H1 (cell line): ENCODE data around the gene PKP3. TPM values are rescaled to one million over a fixed set of nuclear protein-coding genes. Genes with fewer than 3 reads are reported as not detected.

Experiments
- CTCF ChIA-PET: fragments of 300-600 bp; sonication (Branson Sonifier 250); formaldehyde crosslinking; loops from one replicate; lab custom pipeline; 2021; ENCODE audit not compliant: partially characterized antibody; lab: Charles Lee
- POLR2A ChIA-PET: fragments of 300-600 bp; sonication (Branson Sonifier 250); formaldehyde crosslinking; loops from one replicate; lab custom pipeline; 2021; ENCODE audit warnings: inconsistent platforms; ENCODE audit not compliant: partially characterized antibody; lab: Charles Lee
- DNase-seq, 2 experiments: peaks; one replicate each; pipeline versions ENCODE4 v3.0.0 to v3.0.0-alpha.2; 2010 to 2022; ENCODE audit warnings: low spot score in 2 of 2, low read depth in 1 of 2, mixed read lengths in 1 of 2
- FAIRE-seq: peaks from 2 replicates; lab custom pipeline; 2011; peaks lifted over from hg19 to GRCh38; lab: Jason Lieb, UNC
- H2AFZ ChIP-seq: 2 replicates; pipeline ENCODE4 v1.8.1; 2012; ENCODE audit warnings: low read length, inconsistent platforms
- H2AK5ac ChIP-seq: 2 replicates; pipeline ENCODE4 v1.6.1; 2013; ENCODE audit warnings: low read depth, low read length
- H2BK120ac ChIP-seq: replicated peaks from 2 replicates; pipeline ENCODE3; 2013; ENCODE audit warnings: low read depth, low read length, inconsistent platforms
- H2BK12ac ChIP-seq: 2 replicates; pipeline ENCODE4 v1.6.1; 2013; ENCODE audit warnings: low read depth, low read length
- H2BK15ac ChIP-seq: 2 replicates; pipeline ENCODE4 v1.6.1; 2013; ENCODE audit warnings: low read length
- H2BK20ac ChIP-seq: 2 replicates; pipeline ENCODE4 v1.6.1; 2013; ENCODE audit warnings: low read length
- H2BK5ac ChIP-seq: 2 replicates; pipeline ENCODE4 v1.6.1; 2013; ENCODE audit warnings: low read depth, low read length
- H3K14ac ChIP-seq: 2 replicates; pipeline ENCODE4 v1.6.1; 2013; ENCODE audit warnings: inconsistent platforms; ENCODE audit not compliant: insufficient read length
- H3K18ac ChIP-seq: 2 replicates; pipeline ENCODE4 v1.6.1; 2013; ENCODE audit warnings: low read length; ENCODE audit errors: extremely low read depth
- H3K23ac ChIP-seq: 2 replicates; pipeline ENCODE4 v1.6.1; 2013; ENCODE audit warnings: inconsistent platforms; ENCODE audit not compliant: insufficient read length
- H3K23me2 ChIP-seq: 2 replicates; pipeline ENCODE4 v1.6.1; 2013; ENCODE audit warnings: low read depth, low read length
- H3K27ac ChIP-seq: 2 replicates; pipeline ENCODE4 v1.6.1; 2011; ENCODE audit warnings: low read depth, low read length, inconsistent platforms
- H3K27me3 ChIP-seq, 4 experiments: replicated peaks in 1 of 4; 1 replicate in 1 of 4; 2 replicates in 3 of 4; pipeline versions ENCODE4 v1.6.1 to v1.8.1; 2011 to 2013; ENCODE audit warnings: low read length in 3 of 4, mild to moderate bottlenecking in 3 of 4, inconsistent platforms in 2 of 4, mixed read lengths in 2 of 4, moderate library complexity in 1 of 4; ENCODE audit not compliant: control insufficient read depth in 3 of 4, insufficient read depth in 3 of 4; ENCODE audit errors: extremely low read depth in 1 of 4
- H3K36me3 ChIP-seq, 4 experiments: 2 replicates each; pipeline versions ENCODE4 v1.6.1 to v1.8.1; 2011 to 2013; ENCODE audit warnings: mild to moderate bottlenecking in 4 of 4, low read length in 3 of 4, moderate library complexity in 2 of 4, control low read depth in 1 of 4, inconsistent platforms in 1 of 4; ENCODE audit not compliant: insufficient read depth in 4 of 4, control insufficient read depth in 2 of 4
- H3K4ac ChIP-seq: replicated peaks from 2 replicates; pipeline ENCODE3; 2013; ENCODE audit warnings: low read length, low read depth, mixed read lengths, inconsistent platforms; ENCODE audit not compliant: insufficient read length
- H3K4me1 ChIP-seq, 4 experiments: replicated peaks in 1 of 4; 1 replicate in 1 of 4; 2 replicates in 3 of 4; pipeline versions ENCODE4 v1.6.1 to v1.8.1; 2011 to 2013; ENCODE audit warnings: low read length in 3 of 4, inconsistent platforms in 2 of 4, mixed read lengths in 1 of 4; ENCODE audit not compliant: insufficient read depth in 4 of 4, control insufficient read depth in 3 of 4
- H3K4me2 ChIP-seq, 2 experiments: 2 replicates each; pipeline versions ENCODE4 v1.6.1 to v1.8.1; 2011 to 2013; ENCODE audit warnings: low read depth in 2 of 2, low read length in 2 of 2, control low read depth in 1 of 2, inconsistent platforms in 1 of 2, mild to moderate bottlenecking in 1 of 2; ENCODE audit not compliant: insufficient read depth in 1 of 2
- H3K4me3 ChIP-seq, 4 experiments: fragments of 200-600, 300-600 bp in 1 of 4; sonication (generic), shearing (Covaris generic), sonication (Bioruptor Twin) in 1 of 4; 2 replicates each; pipeline versions ENCODE4 v1.5.1 to v1.8.1; 2011 to 2016; ENCODE audit warnings: low read length in 4 of 4, low read depth in 3 of 4, control low read depth in 2 of 4, inconsistent platforms in 2 of 4, mild to moderate bottlenecking in 2 of 4, mixed read lengths in 1 of 4, moderate library complexity in 1 of 4; ENCODE audit not compliant: insufficient read depth in 2 of 4; ENCODE audit errors: extremely low read depth in 1 of 4
- H3K56ac ChIP-seq: replicated peaks from 2 replicates; pipeline ENCODE3; 2013; ENCODE audit warnings: low read depth, mild to moderate bottlenecking, mixed read lengths, low read length, inconsistent platforms; ENCODE audit not compliant: insufficient read length
- H3K79me1 ChIP-seq: 2 replicates; pipeline ENCODE4 v1.6.1; 2013; ENCODE audit warnings: low read depth, low read length, control low read depth
- H3K79me2 ChIP-seq, 2 experiments: 2 replicates each; pipeline versions ENCODE4 v1.6.1 to v1.8.1; 2012 to 2013; ENCODE audit warnings: low read length in 2 of 2, mild to moderate bottlenecking in 2 of 2, inconsistent platforms in 1 of 2; ENCODE audit not compliant: insufficient read depth in 2 of 2, control insufficient read depth in 1 of 2
- H3K9ac ChIP-seq, 4 experiments: replicated peaks in 1 of 4; 1 replicate in 1 of 4; 2 replicates in 3 of 4; pipeline versions ENCODE4 v1.6.1 to v1.8.1; 2011 to 2013; ENCODE audit warnings: low read depth in 3 of 4, low read length in 3 of 4, control low read depth in 2 of 4, mild to moderate bottlenecking in 2 of 4, moderate library complexity in 2 of 4, inconsistent platforms in 1 of 4; ENCODE audit errors: extremely low read depth in 1 of 4
- H3K9me3 ChIP-seq, 2 experiments: 2 replicates each; pipeline versions ENCODE4 v1.6.1 to v1.8.1; 2012 to 2013; ENCODE audit warnings: mild to moderate bottlenecking in 2 of 2, moderate library complexity in 2 of 2, control low read depth in 1 of 2, inconsistent platforms in 1 of 2, low read depth in 1 of 2, low read length in 1 of 2, mixed read lengths in 1 of 2; ENCODE audit not compliant: insufficient read depth in 2 of 2
- H4K20me1 ChIP-seq, 2 experiments: replicated peaks in 1 of 2; 2 replicates each; pipeline versions ENCODE3 to v1.8.1; 2011 to 2013; ENCODE audit warnings: inconsistent platforms in 2 of 2, low read length in 2 of 2, mild to moderate bottlenecking in 1 of 2; ENCODE audit not compliant: insufficient read depth in 2 of 2, control insufficient read depth in 1 of 2
- H4K5ac ChIP-seq: 2 replicates; pipeline ENCODE4 v1.6.1; 2013; ENCODE audit warnings: low read length, low read depth, mixed read lengths, inconsistent platforms; ENCODE audit not compliant: insufficient read length
- H4K8ac ChIP-seq: 2 replicates; pipeline ENCODE4 v1.8.0; 2013; ENCODE audit warnings: mild to moderate bottlenecking, moderate library complexity, low read length, inconsistent platforms; ENCODE audit not compliant: insufficient read depth; ENCODE audit errors: extremely low read depth
- H4K91ac ChIP-seq: replicated peaks from 2 replicates; pipeline ENCODE3; 2013; ENCODE audit warnings: low read length, mixed read lengths, inconsistent platforms; ENCODE audit not compliant: insufficient read length
- JUN ChIP-seq: IDR thresholded peaks from 2 replicates; pipeline ENCODE4 v1.6.1; 2011; ENCODE audit warnings: low read depth, mild to moderate bottlenecking, improper control_type of control experiment, low read length
- KDM5A ChIP-seq: fragments of 200-600 bp; IDR thresholded peaks from 2 replicates; pipeline ENCODE4 v1.7.1; 2012; ENCODE audit warnings: mild to moderate bottlenecking, low read length, inconsistent platforms, mixed read lengths
- WGBS, 2 experiments: shearing (Covaris generic) in 1 of 2; methylation state at CpG; one replicate each; pipeline versions ENCODE4 v1.1.6 to v1.1.7; 2013 to 2015; ENCODE audit warnings: low lambda C conversion rate in 2 of 2, mixed read lengths in 2 of 2, inconsistent platforms in 1 of 2, low coverage in 1 of 2, missing lambda C conversion rate in 1 of 2; ENCODE audit not compliant: insufficient replicate concordance in 2 of 2, insufficient coverage in 1 of 2, insufficient read length in 1 of 2; ENCODE audit errors: extremely low coverage in 1 of 2, missing lambda C conversion rate in 1 of 2; 5-methylcytosine and 5-hydroxymethylcytosine counted together
- polyA plus RNA-seq, 7 experiments: library from polyadenylated mRNA; depleted of rRNA in 3 of 7; stranded (reverse) in 5 of 7; unstranded in 2 of 7; fragments of >200 nt in 5 of 7; fragments of 200-250 nt in 2 of 7; gene quantifications; 1 replicate in 5 of 7; 2 replicates in 1 of 7; 4 replicates in 1 of 7; pipeline versions ENCODE4 v1.2.1 to v1.2.3, GENCODE V29; 2011 to 2013; ENCODE audit warnings: missing spikeins in 2 of 7, mixed read lengths in 2 of 7
- total RNA-seq: library from RNA; stranded (reverse); fragmentation: NEBNext Ultra II Directional; extraction: Animal tissue kit (Norgen Biotek cat#: 25700); gene quantifications from 2 replicates; pipeline ENCODE4 v1.2.1, GENCODE V29; 2021

Gene PKP3
- total and polyA plus RNA-seq, 2 of the 8 experiments (the other 6 are each of a cell fraction or from before 2014, with no cell fraction given): 16.7 to 28.7 TPM

- DNase-seq: no peak
- Histone ChIP-seq H4K20me1 (no peaks in the 10 kb centered on the region), H2BK120ac (no peak overlapping the region), H3K9me3 (peaks cover 15 to 17% of the 10 kb centered on the region in 2 experiments), H3K4me3 (no peak overlapping the region), H3K4ac (no peak overlapping the region), H4K8ac (no peak overlapping the region), H3K4me1 (no peaks in the 10 kb centered on the region; a peak in 2 of 7 replicates), H3K4me2 (no peak overlapping the region), H3K79me1 (no peaks in the 10 kb centered on the region), H2BK12ac (no peak overlapping the region), H4K5ac (no peak overlapping the region), H2BK15ac (no peak overlapping the region), H3K36me3 (peaks cover 0 to 3% (median 0%) of the 10 kb centered on the region in 4 experiments; a peak in 1 of 8 replicates), H2AK5ac (no peak overlapping the region), H3K27me3 (no peaks in the 10 kb centered on the region), H3K79me2 (no peaks in the 10 kb centered on the region), H3K14ac (no peak overlapping the region), H2BK5ac (no peak overlapping the region), H3K27ac (no peak overlapping the region), H3K9ac (no peak overlapping the region), H3K18ac (no peak overlapping the region), H3K56ac (no peak overlapping the region), H2AFZ (no peak overlapping the region), H2BK20ac (no peak overlapping the region), H3K23ac (no peak overlapping the region), H3K23me2 (no peaks in the 10 kb centered on the region), H4K91ac (no peak overlapping the region)
- TF ChIP-seq KDM5A: no peak
- TF ChIP-seq JUN: no peak
- 88% methylated on average over 6 of the region's 6 CpGs; no CpG with 5 or more reads in 1 of the 2 experiments for WGBS, 2 experiments
- POLR2A ChIA-PET: interaction anchor here (0.9 to 1.8 kb wide), 7 partner anchors 9 to 136 kb away, joined by 3 to 7 read pairs (median 3); no protein-coding TSS in a partner anchor
- FAIRE-seq: no peak
- CTCF ChIA-PET: interaction anchor here (1.1 to 2.5 kb wide), 5 partner anchors 9 to 23 kb away, joined by 3 to 11 read pairs (median 4); no protein-coding TSS in a partner anchor
Measured at GRCh38 chr11:386483-386882, 7.5 kb upstream of the PKP3 start.
